ENCODE results near the gene NBPF1.
A peak's percentile ranks its signal among the peaks of the same experiment; 100 is the strongest.
"Not testable (repeated sequence)": the region's sequence is repeated elsewhere in the genome, so short reads cannot be mapped to it uniquely, and the experiment has no call there.

Gene NBPF1

GRCh38 chr1:16612332-16613172, 812 bp downstream of the NBPF1 start:
- no peak for DNase-seq (ENCODE audit: extremely low read depth, insufficient read length)
- H3K27me3 ChIP-seq (replicated peaks; ENCODE audit: control insufficient read depth, insufficient read depth, low read length): peaks cover 2% of the 10 kb centered on the region
- no peak for TF ChIP-seq CTCF (IDR thresholded peaks at IDR 0.05; ENCODE audit: insufficient read depth, low read length, poor library complexity, severe bottlenecking)
- H3K4me3 ChIP-seq (replicated peaks; ENCODE audit: low read depth, low read length): peak overlapping the region; percentile 79
- no peaks in the 10 kb centered on the region for H3K36me3 ChIP-seq (ENCODE audit: control insufficient read depth, insufficient read depth, low read length)

GRCh38 chr1:16611981-16612331, 1.4 kb downstream of the NBPF1 start:
- not testable (repeated sequence) for H3K27me3 ChIP-seq (replicated peaks; ENCODE audit: control insufficient read depth, insufficient read depth, low read length); H3K36me3 ChIP-seq (ENCODE audit: control insufficient read depth, insufficient read depth, low read length); DNase-seq (ENCODE audit: extremely low read depth, insufficient read length); H3K4me3 ChIP-seq (replicated peaks; ENCODE audit: low read depth, low read length)

- not testable (repeated sequence) for DNase-seq (ENCODE audit: extremely low read depth, insufficient read length); H3K36me3 ChIP-seq (ENCODE audit: control insufficient read depth, insufficient read depth, low read length); H3K4me3 ChIP-seq (replicated peaks; ENCODE audit: low read depth, low read length); H3K27me3 ChIP-seq (replicated peaks; ENCODE audit: control insufficient read depth, insufficient read depth, low read length)
Observed at GRCh38 chr1:16611164-16611563, 2.2 kb downstream of the NBPF1 start.

GRCh38 chr1:16610553-16610952, 2.8 kb downstream of the NBPF1 start:
- H3K4me3 ChIP-seq (replicated peaks; ENCODE audit: low read depth, low read length); DNase-seq (ENCODE audit: extremely low read depth, insufficient read length); H3K36me3 ChIP-seq (ENCODE audit: control insufficient read depth, insufficient read depth, low read length); H3K27me3 ChIP-seq (replicated peaks; ENCODE audit: control insufficient read depth, insufficient read depth, low read length): not testable (repeated sequence)

GRCh38 chr1:16609761-16610160, 3.6 kb downstream of the NBPF1 start:
- H3K4me3 ChIP-seq (replicated peaks; ENCODE audit: low read depth, low read length); H3K36me3 ChIP-seq (ENCODE audit: control insufficient read depth, insufficient read depth, low read length); H3K27me3 ChIP-seq (replicated peaks; ENCODE audit: control insufficient read depth, insufficient read depth, low read length); DNase-seq (ENCODE audit: extremely low read depth, insufficient read length): not testable (repeated sequence)

GRCh38 chr1:16608838-16609560, 4.4 kb downstream of the NBPF1 start:
- peaks cover 2% of the 10 kb centered on the region for H3K27me3 ChIP-seq (replicated peaks; ENCODE audit: control insufficient read depth, insufficient read depth, low read length)
- no peak for DNase-seq (ENCODE audit: extremely low read depth, insufficient read length)

GRCh38 chr1:16607853-16608815, 5.2 kb downstream of the NBPF1 start:
- H3K36me3 ChIP-seq (ENCODE audit: control insufficient read depth, insufficient read depth, low read length); H3K27me3 ChIP-seq (replicated peaks; ENCODE audit: control insufficient read depth, insufficient read depth, low read length); H3K4me3 ChIP-seq (replicated peaks; ENCODE audit: low read depth, low read length); DNase-seq (ENCODE audit: extremely low read depth, insufficient read length): not testable (repeated sequence)

More at GRCh38 chr1:16608838-16609560, 4.4 kb downstream of the NBPF1 start:
- TF ChIP-seq CTCF (IDR thresholded peaks at IDR 0.05; ENCODE audit: insufficient read depth, low read length, poor library complexity, severe bottlenecking): no peak
- no peaks in the 10 kb centered on the region for H3K36me3 ChIP-seq (ENCODE audit: control insufficient read depth, insufficient read depth, low read length)
- no peak overlapping the region for H3K4me3 ChIP-seq (replicated peaks; ENCODE audit: low read depth, low read length)

GRCh38 chr1:16607433-16607851, 5.9 kb downstream of the NBPF1 start:
- H3K4me3 ChIP-seq (replicated peaks; ENCODE audit: low read depth, low read length): no peak overlapping the region
- no peaks in the 10 kb centered on the region for H3K36me3 ChIP-seq (ENCODE audit: control insufficient read depth, insufficient read depth, low read length)
- DNase-seq (ENCODE audit: extremely low read depth, insufficient read length): no peak
- H3K27me3 ChIP-seq (replicated peaks; ENCODE audit: control insufficient read depth, insufficient read depth, low read length): peaks cover under 1% of the 10 kb centered on the region
- no peak for TF ChIP-seq CTCF (IDR thresholded peaks at IDR 0.05; ENCODE audit: insufficient read depth, low read length, poor library complexity, severe bottlenecking)

GRCh38 chr1:16606666-16607432, 6.5 kb downstream of the NBPF1 start:
- not testable (repeated sequence) for H3K36me3 ChIP-seq (ENCODE audit: control insufficient read depth, insufficient read depth, low read length); H3K27me3 ChIP-seq (replicated peaks; ENCODE audit: control insufficient read depth, insufficient read depth, low read length); H3K4me3 ChIP-seq (replicated peaks; ENCODE audit: low read depth, low read length); DNase-seq (ENCODE audit: extremely low read depth, insufficient read length)

All from GM06990 (cell line).